H9 (cell line): Measurements from ENCODE around the gene TAF13. TPM values are rescaled to one million over a fixed set of nuclear protein-coding genes. Genes with fewer than 3 reads are reported as not detected.

Source experiments
- DNase-seq: peaks from one replicate; pipeline ENCODE4 v3.0.0-alpha.2; 2017
- H2AFZ ChIP-seq: one replicate; pipeline ENCODE4 v1.6.1; 2013; ENCODE audit warnings: mild to moderate bottlenecking, low read length, control low read depth, moderate library complexity
- H2AK5ac ChIP-seq: 2 replicates; pipeline ENCODE4 v1.6.1; 2013; ENCODE audit warnings: low read length, control low read depth, mixed read lengths; ENCODE audit not compliant: insufficient read length
- H2BK120ac ChIP-seq: one replicate; pipeline ENCODE4 v1.6.1; 2013; ENCODE audit warnings: low read depth, mild to moderate bottlenecking, low read length, control low read depth, inconsistent platforms; ENCODE audit not compliant: poor library complexity, severe bottlenecking
- H2BK12ac ChIP-seq: 2 replicates; pipeline ENCODE4 v1.6.1; 2013; ENCODE audit warnings: low read length, control low read depth, mixed read lengths, low read depth; ENCODE audit not compliant: insufficient read length
- H2BK15ac ChIP-seq: 2 replicates; pipeline ENCODE4 v1.6.1; 2013; ENCODE audit warnings: low read depth, low read length, control low read depth
- H2BK20ac ChIP-seq: one replicate; pipeline ENCODE4 v1.6.1; 2013; ENCODE audit warnings: low read depth, mild to moderate bottlenecking, low read length, control low read depth, inconsistent platforms; ENCODE audit not compliant: poor library complexity, severe bottlenecking
- H2BK5ac ChIP-seq: 2 replicates; pipeline ENCODE4 v1.6.1; 2013; ENCODE audit warnings: low read length, control low read depth, mixed read lengths; ENCODE audit not compliant: insufficient read length
- H3K14ac ChIP-seq: 2 replicates; pipeline ENCODE4 v1.6.1; 2013; ENCODE audit warnings: low read length, control low read depth; ENCODE audit not compliant: insufficient read depth
- H3K18ac ChIP-seq: 2 replicates; pipeline ENCODE4 v1.6.1; 2013; ENCODE audit warnings: low read depth, mild to moderate bottlenecking, mixed read lengths, low read length, control low read depth; ENCODE audit not compliant: insufficient read length
- H3K23ac ChIP-seq: 2 replicates; pipeline ENCODE4 v1.6.1; 2013; ENCODE audit warnings: low read length, control low read depth, mixed read lengths, low read depth; ENCODE audit not compliant: insufficient read length
- H3K23me2 ChIP-seq: 2 replicates; pipeline ENCODE4 v1.6.1; 2013; ENCODE audit warnings: low read depth, mild to moderate bottlenecking, mixed read lengths, low read length, control low read depth; ENCODE audit not compliant: insufficient read length, poor library complexity, severe bottlenecking
- H3K27ac ChIP-seq: 2 replicates; pipeline ENCODE4 v1.5.1; 2013; ENCODE audit warnings: low read length, control low read depth, mixed read lengths, low read depth; ENCODE audit not compliant: insufficient read length
- H3K27me3 ChIP-seq: 2 replicates; pipeline ENCODE4 v1.6.1; 2013; ENCODE audit warnings: low read length, control low read depth, inconsistent platforms; ENCODE audit not compliant: insufficient read depth
- H3K4ac ChIP-seq: 2 replicates; pipeline ENCODE4 v1.6.1; 2013; ENCODE audit warnings: low read depth, mild to moderate bottlenecking, control low read depth, inconsistent platforms, low read length, moderate library complexity
- H3K4me1 ChIP-seq: 2 replicates; pipeline ENCODE4 v1.6.1; 2013; ENCODE audit warnings: low read length, control low read depth, inconsistent platforms; ENCODE audit not compliant: insufficient read depth
- H3K4me2 ChIP-seq: 2 replicates; pipeline ENCODE4 v1.6.1; 2013; ENCODE audit warnings: low read length, control low read depth, mixed read lengths; ENCODE audit not compliant: insufficient read length, insufficient read depth
- H3K56ac ChIP-seq: 2 replicates; pipeline ENCODE4 v1.6.1; 2013; ENCODE audit warnings: low read depth, mild to moderate bottlenecking, mixed read lengths, low read length, control low read depth; ENCODE audit not compliant: insufficient read length
- H3K79me1 ChIP-seq: 2 replicates; pipeline ENCODE4 v1.6.1; 2013; ENCODE audit warnings: low read depth, mild to moderate bottlenecking, moderate library complexity, low read length, control low read depth, inconsistent platforms; ENCODE audit not compliant: insufficient read depth, poor library complexity, severe bottlenecking
- H3K79me2 ChIP-seq: 2 replicates; pipeline ENCODE4 v1.6.1; 2013; ENCODE audit warnings: low read length, control low read depth, inconsistent platforms; ENCODE audit not compliant: insufficient read depth
- H3K9ac ChIP-seq: 2 replicates; pipeline ENCODE4 v1.6.1; 2013; ENCODE audit warnings: low read length, control low read depth, mixed read lengths; ENCODE audit not compliant: insufficient read length; ENCODE audit errors: extremely low read depth
- H3K9me3 ChIP-seq: one replicate; pipeline ENCODE4 v1.6.1; 2013; ENCODE audit warnings: low read depth, low read length, inconsistent platforms; ENCODE audit not compliant: control insufficient read depth
- H3T11ph ChIP-seq: one replicate; pipeline ENCODE4 v1.6.1; 2013; ENCODE audit warnings: mild to moderate bottlenecking, low read length, control low read depth, inconsistent platforms
- H4K20me1 ChIP-seq: one replicate; pipeline ENCODE4 v1.6.1; 2013; ENCODE audit not compliant: control insufficient read depth, insufficient read length, insufficient read depth
- H4K5ac ChIP-seq: 2 replicates; pipeline ENCODE4 v1.6.1; 2013; ENCODE audit warnings: low read depth, mild to moderate bottlenecking, mixed read lengths, low read length, control low read depth; ENCODE audit not compliant: insufficient read length
- H4K8ac ChIP-seq: replicated peaks from 2 replicates; pipeline ENCODE4 v1.6.1; 2013; ENCODE audit warnings: low read length, control low read depth, mixed read lengths, low read depth; ENCODE audit not compliant: insufficient read length
- H4K91ac ChIP-seq: 2 replicates; pipeline ENCODE4 v1.6.1; 2013; ENCODE audit warnings: low read depth, mild to moderate bottlenecking, moderate library complexity, mixed read lengths, low read length, control low read depth; ENCODE audit not compliant: insufficient read length
- H3K27ac Mint-ChIP-seq, 3 experiments: 2 replicates in 2 of 3; 3 replicates in 1 of 3; pipeline ENCODE4 v1.8.0; 2020 to 2021; ENCODE audit warnings: mixed read lengths in 3 of 3, mild to moderate bottlenecking in 1 of 3, moderate library complexity in 1 of 3
- H3K27me3 Mint-ChIP-seq: 2 replicates; pipeline ENCODE4 v1.8.0; 2021; ENCODE audit warnings: low read depth, mild to moderate bottlenecking, moderate library complexity, mixed read lengths
- H3K36me3 Mint-ChIP-seq, 3 experiments: 2 replicates in 2 of 3; 3 replicates in 1 of 3; pipeline ENCODE4 v1.8.0; 2020 to 2021; ENCODE audit warnings: low read depth in 3 of 3, mixed read lengths in 3 of 3; ENCODE audit not compliant: insufficient read depth in 1 of 3
- H3K4me1 Mint-ChIP-seq, 2 experiments: 2 replicates each; pipeline ENCODE4 v1.8.0; 2020; ENCODE audit warnings: mixed read lengths in 2 of 2
- H3K4me3 Mint-ChIP-seq, 2 experiments: 2 replicates in 1 of 2; 3 replicates in 1 of 2; pipeline ENCODE4 v1.8.0; 2020 to 2021; ENCODE audit warnings: mild to moderate bottlenecking in 2 of 2, mixed read lengths in 2 of 2, moderate library complexity in 1 of 2
- H3K9me3 Mint-ChIP-seq, 2 experiments: 2 replicates in 1 of 2; 3 replicates in 1 of 2; pipeline ENCODE4 v1.8.0; 2020; ENCODE audit warnings: mild to moderate bottlenecking in 2 of 2, mixed read lengths in 2 of 2, moderate library complexity in 1 of 2
- WGBS: extraction: QIAGEN DNeasy Blood & Tissue Kit; methylation state at CpG from one replicate; pipeline ENCODE4 v1.1.7; 2013; ENCODE audit warnings: missing lambda C conversion rate, low lambda C conversion rate, mixed read lengths; ENCODE audit not compliant: insufficient read length; ENCODE audit errors: extremely low coverage; 5-methylcytosine and 5-hydroxymethylcytosine counted together
- total RNA-seq: library from RNA; stranded (reverse); gene quantifications from 2 replicates; pipeline ENCODE4 v1.2.1, GENCODE V29; 2021
- TF ChIP-seq, protein P1 (sequence below): fragments of 200-600 bp; sonication (generic); conservative IDR thresholded peaks from 3 replicates; pipeline ENCODE4 v1.8.0; 2021; ENCODE audit warnings: antibody characterized with exemption, mild to moderate bottlenecking

The TAF13 gene
- total RNA-seq, 1 experiment from 2014 or later, result 50.9 TPM

- H3K23ac ChIP-seq, result no peak overlapping the region
- no peak overlapping the region for H4K91ac ChIP-seq
- no peak overlapping the region for H2AFZ ChIP-seq
- H3K79me1 ChIP-seq, result no peaks in the 10 kb centered on the region
- H3K18ac ChIP-seq, result no peak overlapping the region
- no peak overlapping the region for H2BK12ac ChIP-seq
- H3K4ac ChIP-seq, result no peak overlapping the region
- no CpG with 5 or more reads among the region's 3 CpGs for WGBS
- no peaks in the 10 kb centered on the region for H3K4me1 ChIP-seq
- H2BK15ac ChIP-seq, result no peak overlapping the region
- TF ChIP-seq, protein P1, sequence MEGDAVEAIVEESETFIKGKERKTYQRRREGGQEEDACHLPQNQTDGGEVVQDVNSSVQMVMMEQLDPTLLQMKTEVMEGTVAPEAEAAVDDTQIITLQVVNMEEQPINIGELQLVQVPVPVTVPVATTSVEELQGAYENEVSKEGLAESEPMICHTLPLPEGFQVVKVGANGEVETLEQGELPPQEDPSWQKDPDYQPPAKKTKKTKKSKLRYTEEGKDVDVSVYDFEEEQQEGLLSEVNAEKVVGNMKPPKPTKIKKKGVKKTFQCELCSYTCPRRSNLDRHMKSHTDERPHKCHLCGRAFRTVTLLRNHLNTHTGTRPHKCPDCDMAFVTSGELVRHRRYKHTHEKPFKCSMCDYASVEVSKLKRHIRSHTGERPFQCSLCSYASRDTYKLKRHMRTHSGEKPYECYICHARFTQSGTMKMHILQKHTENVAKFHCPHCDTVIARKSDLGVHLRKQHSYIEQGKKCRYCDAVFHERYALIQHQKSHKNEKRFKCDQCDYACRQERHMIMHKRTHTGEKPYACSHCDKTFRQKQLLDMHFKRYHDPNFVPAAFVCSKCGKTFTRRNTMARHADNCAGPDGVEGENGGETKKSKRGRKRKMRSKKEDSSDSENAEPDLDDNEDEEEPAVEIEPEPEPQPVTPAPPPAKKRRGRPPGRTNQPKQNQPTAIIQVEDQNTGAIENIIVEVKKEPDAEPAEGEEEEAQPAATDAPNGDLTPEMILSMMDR, result no peak
- no peak overlapping the region for H3K9ac ChIP-seq
- Mint-ChIP-seq H3K4me3 (no peak overlapping the region), H3K4me1 (peaks cover 11 to 17% of the 10 kb centered on the region in 2 experiments), H3K27ac (no peak overlapping the region), H3K9me3 (no peaks in the 10 kb centered on the region), H3K27me3 (peaks cover 60% of the 10 kb centered on the region), H3K36me3 (no peaks in the 10 kb centered on the region)
- H3K27me3 ChIP-seq, result peaks cover 18% of the 10 kb centered on the region; the same call in 1 of the 2 replicates
- H2BK5ac ChIP-seq, result no peak overlapping the region
- H3K56ac ChIP-seq, result no peak overlapping the region
- H3K27ac ChIP-seq, result no peak overlapping the region
- no peak overlapping the region for H3K14ac ChIP-seq
- no peak for DNase-seq
- H3T11ph ChIP-seq, result no peak overlapping the region
- no peaks in the 10 kb centered on the region for H3K9me3 ChIP-seq
- H2BK20ac ChIP-seq, result no peak overlapping the region
- peaks cover 13% of the 10 kb centered on the region for H3K23me2 ChIP-seq
- H4K8ac ChIP-seq, result no peak overlapping the region
- no peak overlapping the region for H3K4me2 ChIP-seq
- no peaks in the 10 kb centered on the region for H4K20me1 ChIP-seq
- no peak overlapping the region for H2AK5ac ChIP-seq
- H3K79me2 ChIP-seq, result no peaks in the 10 kb centered on the region
- H4K5ac ChIP-seq, result no peak overlapping the region
- no peak overlapping the region for H2BK120ac ChIP-seq
Observed at GRCh38 chr1:109109906-109110305, 34.1 kb upstream of the TAF13 start.
